AG04450 (cell line): ENCODE measurements around the gene RAMP3. TPM values are rescaled to one million over a fixed set of nuclear protein-coding genes. Genes with fewer than 3 reads are reported as not detected.
"Not testable (repeated sequence)": the region's sequence is repeated elsewhere in the genome, so short reads cannot be mapped to it uniquely, and the experiment has no call there.

Source experiments
- CTCF ChIA-PET: fragments of 300-600, 350-600 bp; formaldehyde crosslinking; extraction: SDS; loops from one replicate; lab custom pipeline; 2022; ENCODE audit warnings: antibody characterized with exemption, inconsistent platforms; lab: Charles Lee
- POLR2A ChIA-PET: fragments of 350-600 bp; formaldehyde crosslinking; extraction: SDS; loops from one replicate; lab custom pipeline; 2021; ENCODE audit warnings: antibody characterized with exemption, inconsistent platforms; lab: Yijun Ruan, JAX
- DNase-seq: peaks from one replicate; pipeline ENCODE4 v3.0.0-alpha.2; 2011; ENCODE audit warnings: low read depth, low spot score
- H3K27ac ChIP-seq: one replicate; pipeline ENCODE4 v1.5.1; 2012; ENCODE audit warnings: low read depth, low read length, control low read depth
- H3K27me3 ChIP-seq: one replicate; pipeline ENCODE4 v1.6.0; 2012; ENCODE audit warnings: low read length; ENCODE audit not compliant: control insufficient read depth, insufficient read depth
- H3K4me3 ChIP-seq: 2 replicates; pipeline ENCODE4 v1.5.1; 2011; ENCODE audit warnings: mild to moderate bottlenecking, low read depth, low read length, control low read depth
- H3K9me3 ChIP-seq: 2 replicates; pipeline ENCODE4 v1.5.1; 2012; ENCODE audit warnings: low read length; ENCODE audit not compliant: control insufficient read depth, insufficient read depth
- CTCF ChIP-seq: IDR thresholded peaks from 2 replicates; pipeline ENCODE4 v1.5.1; 2011; ENCODE audit warnings: low read depth, low read length, control low read depth, inconsistent platforms
- polyA plus RNA-seq: library from polyadenylated mRNA; depleted of rRNA; stranded (reverse); fragments of >200 nt; gene quantifications from 2 replicates; pipeline ENCODE4 v1.2.3, GENCODE V29; 2011

Gene RAMP3
- polyA plus RNA-seq, 1 experiment: not detected

GRCh38 chr7:45162943-45163691 lies 5.5 kb downstream of the RAMP3 start:
- ChIA-PET POLR2A (no interaction called here), CTCF (no interaction called here)
- TF ChIP-seq CTCF: no peak
- no peak overlapping the region for H3K27ac ChIP-seq
- H3K9me3 ChIP-seq: peaks cover 6% of the 10 kb centered on the region; the same call in 1 of the 2 replicates
- DNase-seq: no peak
- no peak overlapping the region for H3K4me3 ChIP-seq
- peaks cover 24% of the 10 kb centered on the region for H3K27me3 ChIP-seq

- no peak overlapping the region for H3K27ac ChIP-seq
- TF ChIP-seq CTCF: no peak
- ChIA-PET POLR2A (no interaction called here), CTCF (no interaction called here)
- no peak for DNase-seq
- H3K27me3 ChIP-seq: peaks cover 19% of the 10 kb centered on the region
- peaks cover 6% of the 10 kb centered on the region; the same call in 1 of the 2 replicates for H3K9me3 ChIP-seq
- no peak overlapping the region for H3K4me3 ChIP-seq
Observed at GRCh38 chr7:45163692-45164052, 6.1 kb downstream of the RAMP3 start.

GRCh38 chr7:45164271-45164670 lies 6.7 kb downstream of the RAMP3 start:
- POLR2A ChIA-PET, CTCF ChIA-PET, H3K9me3 ChIP-seq, H3K27ac ChIP-seq, DNase-seq, H3K4me3 ChIP-seq: not testable (repeated sequence)
- peaks cover 13% of the 10 kb centered on the region for H3K27me3 ChIP-seq

- ChIA-PET CTCF (no interaction called here), POLR2A (no interaction called here)
- Histone ChIP-seq H3K4me3 (no peak overlapping the region), H3K27ac (no peak overlapping the region), H3K9me3 (peaks cover 6% of the 10 kb centered on the region; the same call in 1 of the 2 replicates), H3K27me3 (peaks cover 2% of the 10 kb centered on the region)
- no peak for DNase-seq
- no peak for TF ChIP-seq CTCF
Observed at GRCh38 chr7:45165857-45166256, 8.3 kb downstream of the RAMP3 start.

- Histone ChIP-seq H3K9me3 (no peaks in the 10 kb centered on the region), H3K4me3 (no peak overlapping the region), H3K27me3 (peaks cover 4% of the 10 kb centered on the region), H3K27ac (no peak overlapping the region)
- CTCF ChIA-PET: no interaction called here
- POLR2A ChIA-PET: no interaction called here
- no peak for DNase-seq
- TF ChIP-seq CTCF: no peak
Observed at GRCh38 chr7:45171946-45172345, 14.4 kb downstream of the RAMP3 start.
